Measurements from ENCODE around the gene ZCCHC17.

The ZCCHC17 gene

GRCh38 chr1:31300193-31300592 lies 3.4 kb downstream of the ZCCHC17 start:
- TF ChIP-seq, protein P1, sequence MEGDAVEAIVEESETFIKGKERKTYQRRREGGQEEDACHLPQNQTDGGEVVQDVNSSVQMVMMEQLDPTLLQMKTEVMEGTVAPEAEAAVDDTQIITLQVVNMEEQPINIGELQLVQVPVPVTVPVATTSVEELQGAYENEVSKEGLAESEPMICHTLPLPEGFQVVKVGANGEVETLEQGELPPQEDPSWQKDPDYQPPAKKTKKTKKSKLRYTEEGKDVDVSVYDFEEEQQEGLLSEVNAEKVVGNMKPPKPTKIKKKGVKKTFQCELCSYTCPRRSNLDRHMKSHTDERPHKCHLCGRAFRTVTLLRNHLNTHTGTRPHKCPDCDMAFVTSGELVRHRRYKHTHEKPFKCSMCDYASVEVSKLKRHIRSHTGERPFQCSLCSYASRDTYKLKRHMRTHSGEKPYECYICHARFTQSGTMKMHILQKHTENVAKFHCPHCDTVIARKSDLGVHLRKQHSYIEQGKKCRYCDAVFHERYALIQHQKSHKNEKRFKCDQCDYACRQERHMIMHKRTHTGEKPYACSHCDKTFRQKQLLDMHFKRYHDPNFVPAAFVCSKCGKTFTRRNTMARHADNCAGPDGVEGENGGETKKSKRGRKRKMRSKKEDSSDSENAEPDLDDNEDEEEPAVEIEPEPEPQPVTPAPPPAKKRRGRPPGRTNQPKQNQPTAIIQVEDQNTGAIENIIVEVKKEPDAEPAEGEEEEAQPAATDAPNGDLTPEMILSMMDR (IDR thresholded peaks at IDR 0.05; ENCODE audit: low read depth, low read length) = no peak
- no peak for TF ChIP-seq EZH2phosphoT487 (IDR thresholded peaks at IDR 0.05; ENCODE audit: low read depth)
- peaks cover 49% of the 10 kb centered on the region for H3K79me2 ChIP-seq (ENCODE audit: low read length)
- peaks cover 11% of the 10 kb centered on the region for H3K4me1 ChIP-seq (ENCODE audit: low read length)

DNA sequence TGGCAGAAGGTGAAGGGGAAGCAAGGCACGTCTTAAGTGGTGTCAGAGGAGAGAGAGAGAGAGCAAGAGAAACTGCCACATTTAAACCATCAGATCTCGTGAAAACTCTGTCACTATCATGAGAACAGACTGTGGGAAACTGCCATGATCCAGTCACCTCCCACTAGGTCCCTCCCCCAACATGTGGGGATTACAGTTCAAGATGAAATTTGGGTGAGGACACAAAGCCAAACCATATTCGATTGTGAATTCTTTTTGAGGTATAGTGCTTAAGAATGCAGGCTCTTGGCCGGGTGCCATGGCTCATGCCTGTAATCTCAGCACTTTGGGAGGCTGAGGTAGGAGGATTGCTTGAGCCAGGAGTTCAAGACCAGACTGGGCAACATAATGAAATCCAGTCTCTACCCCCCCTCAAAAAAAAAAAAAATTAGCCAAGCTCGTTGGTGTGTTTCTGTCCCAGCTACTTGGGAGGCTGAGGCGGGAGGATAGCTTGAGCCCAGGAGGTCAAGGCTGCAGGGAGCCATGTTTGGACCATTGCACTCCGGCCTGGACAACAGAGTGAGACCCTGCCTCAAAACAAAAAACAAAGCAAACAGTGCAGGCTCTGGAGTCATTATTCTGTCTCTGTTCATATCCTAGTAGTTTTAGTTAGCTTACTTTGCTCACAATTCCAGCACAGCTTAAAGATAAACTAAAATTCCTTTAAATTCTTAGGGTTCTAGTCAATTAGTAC lies 6.0 kb downstream of the ZCCHC17 start:
- Histone ChIP-seq H3K4me3 (ENCODE audit: low read length) (no peak overlapping the region), H3K36me3 (replicated peaks; ENCODE audit: low read depth, low read length) (no peaks in the 10 kb centered on the region), H3K9ac (ENCODE audit: low read length) (no peak overlapping the region), H3K4me2 (ENCODE audit: low read length) (no peak overlapping the region), H3K4me1 (ENCODE audit: low read length) (peaks cover 3% of the 10 kb centered on the region), H3K27me3 (ENCODE audit: low read depth, low read length) (no peaks in the 10 kb centered on the region), H2AFZ (ENCODE audit: low read depth, low read length) (no peak overlapping the region), H4K20me1 (ENCODE audit: insufficient read depth, low read length) (no peaks in the 10 kb centered on the region), H3K79me2 (ENCODE audit: low read length) (peaks cover 25% of the 10 kb centered on the region), H3K27ac (ENCODE audit: low read length) (no peak overlapping the region), H3K9me3 (ENCODE audit: insufficient read depth, low read length) (no peaks in the 10 kb centered on the region)
- TF ChIP-seq, protein P1 (IDR thresholded peaks at IDR 0.05; ENCODE audit: low read depth, low read length) = no peak
- TF ChIP-seq EZH2phosphoT487 (IDR thresholded peaks at IDR 0.05; ENCODE audit: low read depth) = no peak

More at GRCh38 chr1:31300193-31300592, 3.4 kb downstream of the ZCCHC17 start:
- no peak overlapping the region for H3K27ac ChIP-seq (ENCODE audit: low read length)
- no peak overlapping the region for H3K4me2 ChIP-seq (ENCODE audit: low read length)
- H3K36me3 ChIP-seq (replicated peaks; ENCODE audit: low read depth, low read length) = no peaks in the 10 kb centered on the region
- no peaks in the 10 kb centered on the region for H4K20me1 ChIP-seq (ENCODE audit: insufficient read depth, low read length)
- no peak overlapping the region for H3K9ac ChIP-seq (ENCODE audit: low read length)
- H3K4me3 ChIP-seq (ENCODE audit: low read length) = no peak overlapping the region
- no peaks in the 10 kb centered on the region for H3K9me3 ChIP-seq (ENCODE audit: insufficient read depth, low read length)
- no peaks in the 10 kb centered on the region for H3K27me3 ChIP-seq (ENCODE audit: low read depth, low read length)
- no peak overlapping the region for H2AFZ ChIP-seq (ENCODE audit: low read depth, low read length)

DNA sequence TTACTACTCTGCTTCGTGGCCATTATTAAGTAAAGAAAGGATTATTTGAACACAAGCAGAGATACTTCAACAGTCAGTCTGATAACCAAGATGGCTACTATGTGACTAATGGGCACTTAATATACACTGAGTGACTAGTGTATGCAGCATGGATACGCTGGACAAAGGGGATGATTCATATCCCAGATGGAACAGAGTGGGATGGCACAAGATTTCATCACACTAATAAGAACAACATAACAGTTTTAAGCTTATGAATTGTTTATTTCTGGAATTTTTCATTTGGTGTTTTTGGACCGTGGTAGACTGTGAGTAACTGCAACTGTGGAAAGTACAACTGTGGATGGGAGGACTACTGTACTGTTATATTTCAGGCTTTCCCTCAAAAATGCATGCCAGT lies 9.4 kb downstream of the ZCCHC17 start:
- no peaks in the 10 kb centered on the region for H3K9me3 ChIP-seq (ENCODE audit: insufficient read depth, low read length)
- no peaks in the 10 kb centered on the region for H3K79me2 ChIP-seq (ENCODE audit: low read length)
- no peak overlapping the region for H3K27ac ChIP-seq (ENCODE audit: low read length)
- H3K4me1 ChIP-seq (ENCODE audit: low read length) = no peaks in the 10 kb centered on the region
- TF ChIP-seq EZH2phosphoT487 (IDR thresholded peaks at IDR 0.05; ENCODE audit: low read depth) = no peak
- TF ChIP-seq, protein P1 (IDR thresholded peaks at IDR 0.05; ENCODE audit: low read depth, low read length) = no peak
- no peak overlapping the region for H3K9ac ChIP-seq (ENCODE audit: low read length)
- no peaks in the 10 kb centered on the region for H3K27me3 ChIP-seq (ENCODE audit: low read depth, low read length)
- H4K20me1 ChIP-seq (ENCODE audit: insufficient read depth, low read length) = no peaks in the 10 kb centered on the region
- no peak overlapping the region for H3K4me2 ChIP-seq (ENCODE audit: low read length)
- H2AFZ ChIP-seq (ENCODE audit: low read depth, low read length) = no peak overlapping the region
- no peaks in the 10 kb centered on the region for H3K36me3 ChIP-seq (replicated peaks; ENCODE audit: low read depth, low read length)
- H3K4me3 ChIP-seq (ENCODE audit: low read length) = no peak overlapping the region

- Histone ChIP-seq H3K4me1 (ENCODE audit: low read length) (no peaks in the 10 kb centered on the region), H3K36me3 (replicated peaks; ENCODE audit: low read depth, low read length) (no peaks in the 10 kb centered on the region), H3K9me3 (ENCODE audit: insufficient read depth, low read length) (no peaks in the 10 kb centered on the region), H2AFZ (ENCODE audit: low read depth, low read length) (no peak overlapping the region), H3K4me2 (ENCODE audit: low read length) (no peak overlapping the region), H3K27ac (ENCODE audit: low read length) (no peak overlapping the region), H3K4me3 (ENCODE audit: low read length) (no peak overlapping the region), H3K79me2 (ENCODE audit: low read length) (no peaks in the 10 kb centered on the region), H3K9ac (ENCODE audit: low read length) (no peak overlapping the region), H3K27me3 (ENCODE audit: low read depth, low read length) (no peaks in the 10 kb centered on the region), H4K20me1 (ENCODE audit: insufficient read depth, low read length) (no peaks in the 10 kb centered on the region)
- TF ChIP-seq, protein P1 (IDR thresholded peaks at IDR 0.05; ENCODE audit: low read depth, low read length) = no peak
- TF ChIP-seq EZH2phosphoT487 (IDR thresholded peaks at IDR 0.05; ENCODE audit: low read depth) = no peak
Observed at GRCh38 chr1:31308036-31308435, 11.2 kb downstream of the ZCCHC17 start.
